SW 1271 (cell line): ENCODE results near the gene BRAT1.
"Not testable (repeated sequence)": the region's sequence is repeated elsewhere in the genome, so short reads cannot be mapped to it uniquely, and the experiment has no call there.

Experiments used
- DNase-seq, 2 experiments: peaks; one replicate each; lab custom pipeline; 2025; lab: John Stamatoyannopoulos, UW

The BRAT1 gene

GRCh38 chr7:2583798-2584580 lies 28.7 kb upstream of the BRAT1 start:
- no peak for DNase-seq

- no peak for DNase-seq
Measured at GRCh38 chr7:2582006-2582735, 26.8 kb upstream of the BRAT1 start.

DNA sequence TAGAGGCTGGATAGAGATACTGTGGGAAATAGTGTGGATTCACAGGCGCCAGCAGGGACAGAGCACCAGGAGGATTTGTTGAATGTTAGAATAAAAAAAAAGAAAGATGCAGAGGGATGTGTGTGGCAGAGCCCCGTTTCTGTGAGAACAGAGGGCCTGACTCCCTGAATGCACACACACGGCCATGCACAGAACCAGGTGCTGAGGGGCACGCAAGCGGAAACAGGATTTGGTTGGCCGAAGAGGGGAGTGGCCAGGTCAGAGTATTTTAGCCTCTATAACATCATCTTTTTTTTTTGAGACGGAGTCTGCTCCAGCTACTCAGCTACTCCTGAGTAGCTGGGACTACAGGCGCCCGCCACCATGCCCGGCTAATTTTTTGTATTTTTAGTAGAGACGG lies 25.3 kb upstream of the BRAT1 start:
- DNase-seq = no peak

- no peak for DNase-seq
Measured at GRCh38 chr7:2577914-2578680, 22.8 kb upstream of the BRAT1 start.

GRCh38 chr7:2576742-2577491 lies 21.6 kb upstream of the BRAT1 start:
- DNase-seq = no peak

- DNase-seq = no peak
Measured at GRCh38 chr7:2575733-2576340, 20.5 kb upstream of the BRAT1 start.

GRCh38 chr7:2575046-2575732 lies 19.9 kb upstream of the BRAT1 start:
- DNase-seq = no peak

DNA sequence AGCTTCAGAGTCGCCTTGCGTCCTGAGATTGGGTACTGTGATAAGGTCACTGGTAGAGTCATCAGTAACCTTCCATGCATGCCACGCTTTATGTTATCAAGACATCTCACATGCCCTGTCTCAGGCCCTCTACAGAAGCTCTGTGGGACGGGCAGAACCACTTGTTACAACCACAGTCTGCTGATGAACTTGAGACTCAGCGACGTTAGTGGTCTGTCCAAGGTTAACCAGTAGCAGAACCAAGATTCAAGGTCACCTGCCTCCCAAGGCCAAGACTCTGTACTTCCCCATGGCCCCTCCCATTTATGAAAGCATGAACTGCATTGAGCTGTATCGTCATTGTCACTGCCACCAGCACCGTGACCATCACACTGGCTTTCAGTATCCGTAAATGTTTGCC lies 18.4 kb upstream of the BRAT1 start:
- no peak for DNase-seq

DNA sequence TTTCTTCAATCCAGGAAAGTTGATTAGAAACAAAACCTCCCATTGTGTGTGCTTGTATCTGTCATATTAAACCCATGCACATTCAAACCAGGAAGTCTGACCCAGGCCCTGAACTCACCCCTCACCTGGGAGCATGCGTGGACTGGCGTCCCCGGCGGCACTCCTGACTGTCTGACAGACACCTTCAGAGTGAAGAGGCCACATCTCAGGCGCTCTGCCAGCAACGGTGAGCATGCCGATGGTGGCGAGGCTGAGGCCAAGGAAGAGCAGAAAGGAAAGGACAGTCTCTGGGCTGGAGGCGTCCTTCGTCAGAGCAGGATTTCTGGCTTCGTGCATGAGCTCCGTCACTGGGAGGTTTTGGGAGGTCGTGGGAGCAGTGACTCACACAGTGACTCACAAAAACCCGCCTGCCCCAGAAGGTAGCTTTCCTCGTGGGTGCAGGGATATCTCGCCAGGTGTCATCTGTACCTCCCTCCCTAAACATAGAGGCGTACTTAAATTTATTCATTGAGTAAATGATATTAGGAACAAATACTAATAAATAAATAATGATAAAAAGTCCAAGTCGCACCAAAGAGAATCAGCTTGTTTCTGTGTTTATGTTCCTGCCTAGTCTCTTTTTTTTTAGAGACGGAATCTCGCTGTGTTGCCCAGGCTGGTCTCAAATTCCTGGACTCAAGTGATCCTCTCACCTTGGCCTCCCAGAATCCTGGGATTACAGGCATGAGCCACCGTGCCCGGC lies 16.9 kb upstream of the BRAT1 start:
- no peak for DNase-seq

- DNase-seq = no peak
Measured at GRCh38 chr7:2571409-2571808, 16.1 kb upstream of the BRAT1 start.

- no peak for DNase-seq
Measured at GRCh38 chr7:2570021-2570420, 14.7 kb upstream of the BRAT1 start.

GRCh38 chr7:2569421-2569820 lies 14.1 kb upstream of the BRAT1 start:
- DNase-seq = no peak

- DNase-seq = no peak
Measured at GRCh38 chr7:2568521-2569223, 13.3 kb upstream of the BRAT1 start.

- no peak for DNase-seq
Measured at GRCh38 chr7:2567679-2568278, 12.5 kb upstream of the BRAT1 start.

- no peak for DNase-seq
Measured at GRCh38 chr7:2566890-2567678, 11.8 kb upstream of the BRAT1 start.

GRCh38 chr7:2566348-2566889 lies 11.1 kb upstream of the BRAT1 start:
- DNase-seq = no peak

- DNase-seq = no peak
Measured at GRCh38 chr7:2564970-2565540, 9.7 kb upstream of the BRAT1 start.

DNA sequence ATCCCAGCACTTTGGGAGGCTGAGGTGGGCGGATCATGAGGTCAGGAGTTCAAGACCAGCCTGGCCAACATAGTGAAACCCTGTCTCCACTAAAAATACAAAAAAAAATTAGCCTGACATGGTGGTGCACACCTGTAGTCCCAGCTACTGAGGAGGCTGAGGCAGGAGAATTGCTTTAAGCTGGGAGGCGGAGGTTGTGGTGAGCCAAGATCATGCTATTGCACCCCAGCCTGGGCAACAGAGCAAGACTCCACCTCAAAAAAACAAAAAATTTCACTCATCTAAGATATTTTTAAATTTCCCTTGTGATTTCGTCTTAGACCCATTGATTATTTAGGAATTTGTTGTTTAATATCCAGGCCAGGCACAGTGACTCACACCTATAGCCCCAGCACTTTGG lies 8.6 kb upstream of the BRAT1 start:
- DNase-seq = not testable (repeated sequence)
